Measurements from ENCODE around the gene HOXB4.

The HOXB4 gene

DNA sequence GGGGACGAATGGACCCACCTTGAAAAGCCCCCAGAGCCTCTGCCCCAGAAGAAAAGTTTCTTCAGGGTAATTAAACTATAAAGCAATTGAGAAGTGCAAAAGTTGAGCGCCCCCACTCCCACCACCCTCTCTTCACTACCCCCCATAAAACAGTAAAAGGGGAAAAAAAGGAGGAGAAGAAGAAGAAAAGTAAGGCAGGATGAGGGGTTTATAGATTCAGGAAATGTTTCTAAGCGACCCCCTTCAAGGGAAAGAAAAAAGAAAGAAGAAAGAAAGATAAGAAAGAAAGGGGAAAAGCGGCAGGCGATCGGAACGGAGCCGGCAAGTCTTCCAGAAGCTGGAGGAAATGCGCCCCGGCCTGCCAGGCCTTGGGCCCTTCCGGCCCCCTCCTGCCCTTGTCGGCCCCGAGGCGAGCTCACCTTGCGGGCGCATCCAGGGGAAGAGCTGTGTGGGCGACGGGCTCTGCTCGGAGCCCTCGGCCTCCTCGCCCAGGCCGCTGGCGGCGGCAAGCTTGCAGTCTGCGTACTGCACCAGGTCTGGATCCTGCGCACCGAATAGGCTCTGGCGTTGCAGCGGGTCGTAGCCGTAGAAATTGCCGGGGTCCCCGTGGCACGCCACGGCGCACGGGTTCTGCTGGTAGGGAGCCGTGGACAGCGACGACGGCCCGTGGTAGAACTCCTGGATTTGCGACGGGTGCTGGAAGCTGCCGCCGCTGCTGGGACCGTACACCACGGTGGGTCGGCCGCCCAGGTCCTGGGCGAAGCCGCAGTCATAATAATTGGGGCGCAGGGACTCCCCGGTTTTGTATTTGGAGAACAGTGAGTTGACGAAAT, 35.9 kb upstream of the HOXB4 start:
- no peak for DNase-seq

GRCh38 chr17:48612854-48613691, 34.9 kb upstream of the HOXB4 start:
- DNase-seq, result no peak

DNA sequence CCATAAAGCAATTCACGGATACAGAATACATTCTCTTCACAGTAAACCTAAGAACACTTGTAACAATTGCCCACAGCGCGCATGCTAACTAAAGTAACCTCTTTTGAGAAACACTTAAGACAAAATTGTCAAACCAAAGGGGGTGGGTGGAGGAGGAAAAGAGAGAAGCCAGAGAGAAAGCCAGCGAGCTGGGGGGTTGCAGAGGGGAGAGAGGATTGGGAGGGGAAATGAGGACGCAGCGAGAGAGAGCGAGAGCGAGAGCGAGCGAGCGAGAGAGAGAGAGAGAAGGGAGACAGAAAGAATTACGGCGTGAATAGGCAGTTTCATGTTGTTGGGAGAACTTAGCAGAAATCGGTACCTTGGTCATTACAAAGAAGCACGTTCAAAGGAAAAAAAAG, 34.3 kb upstream of the HOXB4 start:
- no peak for DNase-seq

DNA sequence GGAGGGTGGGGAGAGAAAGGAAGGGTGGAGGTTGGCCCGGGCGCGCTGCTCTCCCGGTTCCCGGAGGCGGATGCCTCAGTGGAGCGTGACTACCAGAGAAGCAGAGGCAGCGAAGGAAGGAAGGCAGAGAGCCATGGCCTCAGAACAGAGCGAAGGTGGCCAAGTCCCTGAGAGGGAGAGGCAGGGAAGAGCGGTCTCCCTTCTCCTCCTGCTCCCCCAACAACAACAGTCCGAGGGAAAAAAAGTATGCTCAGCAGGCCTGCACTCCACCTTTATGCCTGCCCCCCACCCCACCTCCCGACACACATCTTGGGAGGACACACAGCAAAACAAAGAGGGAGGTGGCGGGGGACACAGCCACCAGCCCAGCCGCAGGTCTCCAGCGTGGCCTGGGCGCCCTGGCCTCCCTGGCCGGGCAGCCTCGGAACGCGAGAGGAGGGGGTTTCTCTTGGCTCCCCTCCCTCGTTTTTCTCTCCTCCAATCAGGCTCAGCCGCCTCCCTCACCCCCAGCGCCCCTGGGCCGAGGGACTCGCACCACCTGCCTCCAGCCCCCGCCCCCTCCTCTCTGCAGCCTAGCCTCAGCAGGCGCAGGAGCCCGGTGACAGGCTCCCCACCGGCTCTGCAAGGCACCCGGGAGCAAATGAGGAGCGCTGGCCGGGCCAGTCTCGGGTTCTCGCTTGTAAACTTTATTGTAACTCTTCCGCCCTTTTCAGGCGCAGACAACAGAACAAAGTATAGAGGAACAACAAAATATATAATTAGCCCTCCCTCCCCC, 33.7 kb upstream of the HOXB4 start:
- DNase-seq, result no peak

- no peak for DNase-seq
Measured at GRCh38 chr17:48611213-48611612, 33.1 kb upstream of the HOXB4 start.

- DNase-seq, result peak; percentile 9
Measured at GRCh38 chr17:48610282-48611211, 32.4 kb upstream of the HOXB4 start, which contains the start of gene HOXB7. Gene HOXB7 (minus strand): TSS chr17:48611017. CDS start chr17:48610918, 99 bp downstream.

DNA sequence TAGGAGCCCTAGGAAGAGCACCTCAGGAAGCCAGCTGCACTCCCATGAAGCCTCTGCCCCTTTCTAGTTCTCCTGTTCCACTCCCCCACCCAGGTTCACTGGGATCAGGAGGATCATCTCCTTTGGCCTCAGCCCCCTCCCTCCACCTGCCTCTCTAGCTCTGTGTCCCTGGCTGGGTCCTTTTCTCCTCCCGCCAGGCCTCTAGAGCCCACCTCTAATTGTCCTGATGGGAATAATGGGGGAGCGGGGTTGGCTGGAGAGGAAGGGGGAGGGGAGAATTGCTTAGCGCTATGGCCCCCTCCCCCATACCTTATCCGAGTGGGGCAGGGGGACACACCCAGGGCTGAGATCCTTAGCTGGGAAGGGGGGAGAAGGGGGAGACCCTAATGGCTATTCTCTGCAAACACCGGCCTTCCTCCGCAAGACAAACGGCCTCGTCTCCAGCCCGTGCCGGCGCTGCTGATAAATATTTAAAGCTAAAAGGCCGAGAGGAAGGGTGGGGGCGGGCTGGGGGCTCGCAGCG, 31.7 kb upstream of the HOXB4 start:
- DNase-seq, result no peak

GRCh38 chr17:48609033-48609432, 30.9 kb upstream of the HOXB4 start:
- DNase-seq, result no peak

DNA sequence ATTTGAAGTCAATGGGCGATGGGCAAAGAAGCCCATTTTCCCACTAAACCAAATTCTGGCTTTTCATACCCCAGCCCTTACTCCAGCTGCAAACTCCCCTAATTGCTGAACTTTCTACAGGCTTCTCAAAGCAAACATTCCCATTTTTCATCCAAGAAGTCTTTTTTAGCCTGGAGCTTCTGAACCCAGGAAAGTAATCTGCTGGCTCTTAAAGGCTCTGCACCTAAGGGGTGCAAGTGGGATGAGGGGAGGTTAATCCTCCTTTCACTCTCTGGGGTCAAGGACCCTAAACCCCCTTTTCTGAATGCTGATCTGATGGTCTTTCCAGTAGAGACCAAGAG, 30.3 kb upstream of the HOXB4 start:
- no peak for DNase-seq

DNA sequence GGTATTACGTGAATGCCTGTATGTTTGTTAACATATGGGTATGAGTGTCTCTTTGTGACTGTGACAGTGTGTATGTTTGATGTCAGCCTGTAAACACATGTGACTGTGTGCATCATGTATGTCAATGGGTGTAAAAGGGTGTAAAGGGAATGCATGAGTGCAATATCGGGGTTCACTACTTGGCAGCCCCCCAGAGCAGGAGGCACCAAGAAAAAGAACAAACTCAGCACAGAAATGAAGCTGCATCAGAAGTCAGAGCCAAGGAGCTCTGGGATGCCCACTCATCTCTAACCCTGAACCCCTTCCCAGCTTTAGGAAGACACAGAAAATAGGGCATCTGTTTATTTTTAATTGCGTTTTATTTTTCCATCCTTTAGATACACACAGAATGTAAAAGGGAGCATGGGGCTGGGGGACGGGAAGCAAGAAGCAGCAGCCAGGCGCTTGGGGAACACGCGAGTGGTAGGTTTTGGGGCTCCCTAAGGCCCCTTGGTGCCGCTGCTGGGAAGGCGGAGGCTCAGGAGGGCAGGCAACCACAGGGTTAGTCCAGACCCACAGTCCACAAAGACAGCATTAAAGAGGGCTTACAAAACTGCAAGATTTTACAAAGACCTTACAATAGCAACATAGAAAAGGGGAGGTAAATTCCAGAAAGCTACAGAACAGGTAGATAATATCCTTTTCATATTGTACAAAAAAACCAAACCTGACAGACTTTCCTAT, 28.9 kb upstream of the HOXB4 start:
- DNase-seq, result no peak

DNA sequence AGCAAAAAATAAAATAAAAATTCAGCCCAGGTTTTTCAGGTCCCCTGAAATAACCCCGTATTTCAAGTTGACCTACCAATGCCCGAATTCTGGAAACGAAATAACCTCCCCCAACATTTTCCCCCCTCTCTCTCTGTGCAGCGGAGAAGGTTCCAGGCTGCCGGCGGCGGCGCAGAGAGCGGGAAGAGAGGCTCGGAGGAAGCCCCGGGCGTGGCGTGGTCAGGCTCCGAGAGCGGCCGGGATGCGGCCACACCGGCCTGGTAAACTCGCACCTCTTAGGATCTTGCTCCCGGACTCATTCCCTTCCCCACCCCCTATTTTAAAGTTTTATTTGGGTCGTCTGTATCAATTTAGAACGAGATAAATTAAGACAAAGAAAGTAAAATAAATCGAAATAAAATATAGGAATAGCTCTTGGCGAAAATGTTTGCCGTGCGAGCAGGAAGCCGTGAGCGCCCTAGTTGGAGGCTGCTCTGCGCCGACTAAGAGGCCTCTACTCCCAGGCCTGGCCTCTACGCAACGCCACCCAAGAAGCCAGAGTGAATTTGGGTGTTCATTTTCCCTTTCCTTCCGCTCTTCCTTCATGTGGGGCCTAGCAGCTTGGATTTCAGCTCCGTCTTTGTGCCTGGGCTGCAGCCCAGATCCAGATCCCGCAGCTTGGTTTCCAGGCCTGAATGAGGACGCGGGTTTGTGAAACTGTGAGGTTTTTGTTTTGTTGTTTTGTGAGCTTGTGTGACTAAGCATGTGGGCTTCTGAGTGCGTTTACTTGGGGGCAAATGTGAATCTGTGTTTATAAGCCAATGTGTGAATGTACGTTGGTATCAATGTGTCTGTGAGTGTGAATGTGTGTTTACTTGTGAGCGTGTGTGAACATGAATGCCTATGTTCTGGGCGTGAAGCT, 28.1 kb upstream of the HOXB4 start:
- no peak for DNase-seq

- DNase-seq, result no peak
Measured at GRCh38 chr17:48605409-48605919, 27.3 kb upstream of the HOXB4 start.

DNA sequence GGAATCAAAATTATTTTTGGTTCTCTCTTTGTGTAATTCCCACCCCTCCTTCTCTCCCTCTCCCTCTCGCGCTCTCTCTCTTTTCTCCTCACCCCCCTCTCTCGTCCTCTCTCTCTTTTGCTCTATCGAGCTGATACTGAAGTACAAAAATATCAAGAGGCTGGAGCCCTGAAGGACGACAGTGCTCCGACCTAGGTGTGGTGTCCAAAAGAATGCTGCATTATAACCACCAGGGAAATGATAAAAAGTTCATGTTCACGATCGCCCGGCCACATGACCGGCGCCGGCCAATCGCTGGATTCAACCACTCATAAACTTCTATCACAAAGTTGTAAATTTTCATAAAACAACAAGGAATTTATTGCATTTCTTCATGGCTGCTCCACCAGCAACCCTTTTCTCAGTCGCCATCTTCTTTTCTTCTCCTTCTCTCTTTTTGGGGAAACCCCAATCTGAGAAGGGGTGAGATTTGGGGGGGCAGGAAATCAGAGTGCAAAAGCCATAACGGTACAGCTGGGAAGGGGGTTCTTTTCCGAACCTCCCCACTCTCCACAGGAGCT, 26.7 kb upstream of the HOXB4 start, which contains the start of gene HOXB6:
Gene HOXB6, minus strand, starts transcription at position 217 of the 560 bp plus-strand sequence. CDS start 6,836 bp downstream, outside the sequence.
- DNase-seq, result no peak

- no peak for DNase-seq
Measured at GRCh38 chr17:48603959-48604769, 26.0 kb upstream of the HOXB4 start.

DNA sequence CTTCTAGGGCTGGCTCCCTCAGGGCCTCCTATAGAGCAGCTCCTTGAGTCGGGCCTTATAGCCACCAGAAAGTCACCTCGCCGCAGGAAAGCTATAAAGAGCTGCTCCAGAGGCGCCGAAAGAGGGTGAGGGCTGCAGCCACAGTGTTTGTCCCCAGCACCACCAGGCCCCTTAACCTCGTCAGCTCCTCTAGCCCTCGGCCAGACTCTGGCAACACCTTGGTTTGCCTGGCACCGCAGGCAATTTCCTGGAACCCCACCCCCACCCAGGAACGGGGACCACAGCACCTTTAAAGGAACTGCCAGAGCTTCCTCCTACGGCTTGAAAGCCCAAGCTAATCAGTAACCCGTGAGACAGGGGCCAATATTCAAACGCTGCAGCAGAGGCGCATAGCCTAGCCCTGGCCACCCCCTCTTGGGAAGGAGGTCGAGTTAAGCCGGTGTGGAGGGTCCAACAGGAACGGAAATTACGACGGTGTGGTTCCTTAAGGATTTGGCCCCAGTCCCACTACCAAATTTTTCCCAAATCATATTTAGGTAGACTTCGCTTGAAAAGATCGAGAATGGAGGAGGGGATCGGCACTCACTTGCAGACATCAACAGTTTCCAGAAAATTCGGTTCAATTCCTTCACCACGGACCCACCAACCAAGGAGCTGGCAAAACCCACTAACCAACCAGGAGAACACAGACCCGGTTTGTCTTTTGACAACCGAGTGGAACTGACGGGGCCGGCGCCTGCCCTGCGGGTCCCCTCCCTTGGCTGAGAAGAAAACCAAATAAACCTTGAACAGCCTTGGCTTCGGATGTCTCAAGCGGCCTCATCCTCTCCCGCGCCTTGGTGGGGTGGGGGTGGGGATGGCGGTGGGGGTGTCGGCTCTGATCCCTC, 23.6 kb upstream of the HOXB4 start:
- no peak for DNase-seq

DNA sequence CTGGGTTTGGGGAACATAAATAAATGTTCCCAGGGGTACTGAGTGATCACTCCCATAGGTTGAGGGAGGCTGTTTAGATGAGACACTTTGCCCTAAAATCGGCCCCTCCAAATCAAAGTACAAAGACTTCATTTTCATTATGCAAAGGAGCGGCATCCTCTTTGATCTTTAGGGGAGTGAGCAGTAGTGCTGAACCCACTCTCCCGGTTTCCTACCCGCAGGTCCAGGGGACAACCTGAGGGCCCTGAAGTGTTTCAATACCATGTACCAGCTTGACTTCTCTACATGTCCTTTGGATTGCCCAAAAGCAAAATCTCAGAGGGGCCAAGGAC, 23.0 kb upstream of the HOXB4 start:
- no peak for DNase-seq

DNA sequence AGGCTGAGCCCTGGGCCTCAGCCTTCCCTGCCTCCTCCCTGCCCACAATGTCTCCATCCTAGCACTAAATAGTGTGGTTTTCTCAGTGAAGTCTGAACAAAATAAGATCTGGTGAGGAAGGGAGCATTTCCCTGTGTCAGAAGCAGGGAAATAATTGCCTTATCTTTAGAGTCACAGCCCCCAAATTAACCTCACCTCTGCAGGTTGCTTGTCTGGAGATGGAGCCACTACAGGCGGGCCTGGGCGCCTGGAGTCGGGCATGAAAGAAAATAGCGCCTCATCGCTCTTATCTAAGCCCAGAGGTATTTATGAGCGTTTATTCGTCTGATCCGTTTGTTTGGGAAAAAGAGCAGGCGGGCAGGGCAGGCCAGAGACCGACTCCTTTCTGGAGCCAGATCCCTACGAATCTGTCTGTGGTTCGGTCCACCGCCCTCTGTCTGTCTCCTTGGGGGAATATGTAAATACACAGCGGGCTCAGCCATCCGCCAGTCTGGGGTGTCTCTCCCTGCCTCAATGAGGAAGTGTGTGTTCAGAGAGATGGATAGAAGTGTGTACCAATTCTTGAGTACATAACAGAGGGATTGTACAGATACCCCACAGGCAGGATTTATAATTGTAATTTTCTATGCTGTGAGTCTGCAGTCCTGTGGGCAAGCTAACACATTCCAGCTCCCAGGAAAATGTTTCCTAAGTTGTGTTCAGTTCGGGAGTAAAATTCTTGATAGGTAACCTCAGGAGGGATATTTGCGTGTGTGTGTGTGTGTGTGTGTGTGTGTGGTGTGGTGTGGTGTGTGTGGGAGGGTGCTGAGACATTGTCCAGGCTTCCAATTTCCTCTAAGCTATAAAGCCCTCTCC, 22.3 kb upstream of the HOXB4 start:
- DNase-seq, result no peak
